CD14-positive monocyte (primary cell): ENCODE measurements around the gene LRRC43. TPM values are rescaled to one million over a fixed set of nuclear protein-coding genes. Genes with fewer than 3 reads are reported as not detected.

Experiments used
- DNase-seq, 3 donors: peaks; one replicate each; pipeline ENCODE4 v3.0.0-alpha.2; 2011 to 2022
- H2AFZ ChIP-seq: 2 replicates; pipeline ENCODE4 v1.6.0; 2012; ENCODE audit warnings: mild to moderate bottlenecking, low read depth, low read length, inconsistent platforms; ENCODE audit not compliant: insufficient read depth, poor library complexity, severe bottlenecking
- H3K27ac ChIP-seq, 2 donors: 1 replicate in 1 of 2; 2 replicates in 1 of 2; pipeline ENCODE4 v1.5.1; 2012 to 2013; ENCODE audit warnings: low read length in 2 of 2, control low read depth in 1 of 2, inconsistent platforms in 1 of 2, low read depth in 1 of 2, mild to moderate bottlenecking in 1 of 2
- H3K27me3 ChIP-seq, 2 donors: one replicate each; pipeline versions ENCODE4 v1.6.0 to v1.6.1; 2011 to 2013; ENCODE audit warnings: low read length in 2 of 2; ENCODE audit not compliant: control insufficient read depth in 2 of 2, insufficient read depth in 2 of 2
- H3K36me3 ChIP-seq, 2 donors: replicated peaks in 1 of 2; 1 replicate in 1 of 2; 2 replicates in 1 of 2; pipeline versions ENCODE4 v1.5.1 to v1.6.1; 2012 to 2013; ENCODE audit warnings: low read length in 2 of 2, control low read depth in 1 of 2, inconsistent platforms in 1 of 2, mild to moderate bottlenecking in 1 of 2; ENCODE audit not compliant: insufficient read depth in 2 of 2, control insufficient read depth in 1 of 2
- H3K4me1 ChIP-seq, 2 donors: 1 replicate in 1 of 2; 2 replicates in 1 of 2; pipeline versions ENCODE4 v1.5.1 to v1.6.1; 2012 to 2013; ENCODE audit warnings: low read length in 2 of 2, control low read depth in 1 of 2, inconsistent platforms in 1 of 2, mild to moderate bottlenecking in 1 of 2, moderate library complexity in 1 of 2; ENCODE audit not compliant: insufficient read depth in 2 of 2, control insufficient read depth in 1 of 2
- H3K4me2 ChIP-seq: replicated peaks from 2 replicates; pipeline ENCODE3; 2012; ENCODE audit warnings: low read length, moderate library complexity, mild to moderate bottlenecking; ENCODE audit not compliant: poor library complexity, severe bottlenecking; ENCODE audit errors: extremely low read depth
- H3K4me3 ChIP-seq, 3 experiments: fragments of 200-600 bp in 1 of 3; sonication (generic) in 1 of 3; replicated peaks in 1 of 3; 1 replicate in 2 of 3; 2 replicates in 1 of 3; pipeline ENCODE4 v1.5.1; 2011 to 2013; ENCODE audit warnings: low read length in 3 of 3, mild to moderate bottlenecking in 3 of 3, control low read depth in 2 of 3, low read depth in 2 of 3, inconsistent platforms in 1 of 3, moderate library complexity in 1 of 3
- H3K79me2 ChIP-seq: 2 replicates; pipeline ENCODE4 v1.6.0; 2012; ENCODE audit warnings: mild to moderate bottlenecking, control low read depth, inconsistent platforms, low read length, moderate library complexity; ENCODE audit not compliant: insufficient read depth
- H3K9ac ChIP-seq: 2 replicates; pipeline ENCODE4 v1.6.0; 2017; ENCODE audit warnings: low read length, mild to moderate bottlenecking; ENCODE audit not compliant: insufficient read depth, poor library complexity, severe bottlenecking
- H3K9me3 ChIP-seq, 2 donors: replicated peaks in 1 of 2; 1 replicate in 1 of 2; 2 replicates in 1 of 2; pipeline versions ENCODE4 v1.5.1 to v1.6.1; 2012 to 2013; ENCODE audit warnings: low read length in 2 of 2, control low read depth in 1 of 2; ENCODE audit not compliant: control insufficient read depth in 1 of 2, insufficient read depth in 1 of 2
- H4K20me1 ChIP-seq: 2 replicates; pipeline ENCODE4 v1.6.0; 2012; ENCODE audit warnings: mild to moderate bottlenecking, low read length, control low read depth, moderate library complexity; ENCODE audit not compliant: insufficient read depth
- H3K27ac Mint-ChIP-seq, 7 donors: one replicate each; pipeline ENCODE4 v1.8.0; 2020; ENCODE audit warnings: mild to moderate bottlenecking in 7 of 7, mixed read lengths in 7 of 7, moderate library complexity in 6 of 7, inconsistent platforms in 2 of 7
- H3K27me3 Mint-ChIP-seq, 3 donors: one replicate each; pipeline ENCODE4 v1.8.0; 2021 to 2022; ENCODE audit warnings: low read depth in 3 of 3, mild to moderate bottlenecking in 3 of 3, mixed read lengths in 3 of 3, moderate library complexity in 3 of 3, inconsistent platforms in 1 of 3
- H3K36me3 Mint-ChIP-seq, 2 donors: one replicate each; pipeline ENCODE4 v1.8.0; 2020; ENCODE audit warnings: mixed read lengths in 2 of 2, inconsistent platforms in 1 of 2, mild to moderate bottlenecking in 1 of 2
- H3K4me1 Mint-ChIP-seq: one replicate; pipeline ENCODE4 v1.8.0; 2020; ENCODE audit warnings: mild to moderate bottlenecking, mixed read lengths
- H3K4me3 Mint-ChIP-seq, 2 donors: one replicate each; pipeline ENCODE4 v1.8.0; 2020; ENCODE audit warnings: mild to moderate bottlenecking in 2 of 2, mixed read lengths in 2 of 2, moderate library complexity in 1 of 2
- H3K9me3 Mint-ChIP-seq, 7 donors: one replicate each; pipeline ENCODE4 v1.8.0; 2020 to 2022; ENCODE audit warnings: mixed read lengths in 7 of 7, mild to moderate bottlenecking in 6 of 7, moderate library complexity in 6 of 7, inconsistent platforms in 2 of 7
- CTCF ChIP-seq: fragments of 200-600 bp; IDR thresholded peaks from one replicate; pipeline ENCODE4 v1.8.0; 2022; ENCODE audit warnings: antibody characterized with exemption, mild to moderate bottlenecking
- WGBS: methylation state at CpG from one replicate; pipeline ENCODE4 v1.1.5; 2013; ENCODE audit warnings: missing lambda C conversion rate; ENCODE audit not compliant: insufficient coverage; 5-methylcytosine and 5-hydroxymethylcytosine counted together
- intact Hi-C, 2 donors: fragments of 100-400 bp; cut with micrococcal nuclease; formaldehyde crosslinking; loops; one replicate each; pipeline versions ENCODE4 v1.15.0 to v1.15.1; 2023
- polyA plus RNA-seq, 3 donors: library from polyadenylated mRNA; depleted of rRNA in 1 of 3; unstranded in 2 of 3; stranded (reverse) in 1 of 3; fragments of 300-500 nt in 2 of 3; fragments of >200 nt in 1 of 3; fragmentation: Illumina TruSeq in 2 of 3; gene quantifications; 1 replicate in 2 of 3; 2 replicates in 1 of 3; pipeline ENCODE4 v1.2.3, GENCODE V29; 2012 to 2021

The LRRC43 gene
- polyA plus RNA-seq, 3 donors: 0.19 TPM; not detected in 2

GRCh38 chr12:122161682-122162081 is 21.2 kb upstream of the LRRC43 start:
- Mint-ChIP-seq H3K27ac (peak overlapping the region in 1 of 7 donors; percentile 33), H3K36me3 (no peaks in the 10 kb centered on the region), H3K4me1 (no peaks in the 10 kb centered on the region), H3K4me3 (no peak overlapping the region), H3K9me3 (peaks cover 0 to 3% (median 0%) of the 10 kb centered on the region in 7 donors), H3K27me3 (peaks cover 0 to 4% (median 0%) of the 10 kb centered on the region in 3 donors)
- intact Hi-C loops: no loop called here
- no peaks in the 10 kb centered on the region for H4K20me1 ChIP-seq
- no peak overlapping the region for H3K9ac ChIP-seq
- H3K4me1 ChIP-seq: no peaks in the 10 kb centered on the region
- no peak for DNase-seq
- H3K9me3 ChIP-seq: no peaks in the 10 kb centered on the region
- H3K27ac ChIP-seq: no peak overlapping the region
- H3K4me2 ChIP-seq: no peak overlapping the region
- no peak overlapping the region for H3K4me3 ChIP-seq
- no peak overlapping the region for H2AFZ ChIP-seq
- no peaks in the 10 kb centered on the region for H3K79me2 ChIP-seq
- TF ChIP-seq CTCF: no peak
- H3K36me3 ChIP-seq: no peaks in the 10 kb centered on the region
- H3K27me3 ChIP-seq: no peaks in the 10 kb centered on the region
- WGBS: 14% methylated on average over 3 of the region's 8 CpGs

- H3K36me3 ChIP-seq: no peaks in the 10 kb centered on the region
- H3K27ac Mint-ChIP-seq: no peak overlapping the region
- intact Hi-C loops: no loop called here
- no peak overlapping the region for H3K27ac ChIP-seq
- no peaks in the 10 kb centered on the region for H3K79me2 ChIP-seq
- H4K20me1 ChIP-seq: no peaks in the 10 kb centered on the region
- no peaks in the 10 kb centered on the region for H3K36me3 Mint-ChIP-seq
- H3K4me3 ChIP-seq: no peak overlapping the region
- H3K4me1 ChIP-seq: no peaks in the 10 kb centered on the region
- WGBS: 100% methylated on average over 2 of the region's 3 CpGs
- H3K9me3 ChIP-seq: no peaks in the 10 kb centered on the region
- H3K9me3 Mint-ChIP-seq: peaks cover 0 to 3% (median 0%) of the 10 kb centered on the region in 7 donors
- H3K4me1 Mint-ChIP-seq: no peaks in the 10 kb centered on the region
- no peak for DNase-seq
- no peak overlapping the region for H3K4me3 Mint-ChIP-seq
- H3K4me2 ChIP-seq: no peak overlapping the region
- no peaks in the 10 kb centered on the region for H3K27me3 ChIP-seq
- no peak overlapping the region for H3K9ac ChIP-seq
- no peak for TF ChIP-seq CTCF
- H3K27me3 Mint-ChIP-seq: peaks cover 0 to 2% (median 0%) of the 10 kb centered on the region in 3 donors
- no peak overlapping the region for H2AFZ ChIP-seq
Measured at GRCh38 chr12:122162976-122163375, 19.9 kb upstream of the LRRC43 start.
